ENCODE measurements around the gene KIF16B. TPM values are rescaled to one million over a fixed set of nuclear protein-coding genes. Genes with fewer than 3 reads are reported as not detected.

Gene KIF16B
- total and polyA plus RNA-seq, 2 of the 8 experiments (the other 6 are each of a cell fraction or from before 2014, with no cell fraction given) = 3.0 to 9.2 TPM

GRCh38 chr20:16542477-16542876 lies 30.8 kb downstream of the KIF16B start (continued):
- TF ChIP-seq ATF3 (IDR thresholded peaks at IDR 0.05; ENCODE audit: insufficient read depth, low read depth, low read length) = no peak

Measured in H1 (cell line).